ENCODE data around the gene MSH5.

GRCh38 chr6:31775184-31775583 is 35.4 kb downstream of the MSH5 start:
- TF ChIP-seq CTCF (IDR thresholded peaks at IDR 0.05) (no peak), EZH2 (IDR thresholded peaks at IDR 0.05) (no peak)

All from neural progenitor cell (in vitro differentiated cells).